Measurements from ENCODE around the gene GALNT17.

- no peak for TF ChIP-seq CTCF (IDR thresholded peaks at IDR 0.05; ENCODE audit: low read length)
- TF ChIP-seq EZH2 (optimal IDR thresholded peaks at IDR 0.05; ENCODE audit: low read depth, low read length) = no peak
Measured at GRCh38 chr7:71243736-71244410, 111.9 kb downstream of the GALNT17 start.
